ENCODE results near the gene KLK14.

Gene KLK14

GRCh38 chr19:51093101-51093500 lies 10.4 kb upstream of the KLK14 start:
- no peak for TF ChIP-seq CTCF (conservative IDR thresholded peaks at IDR 0.05)
- peak overlapping the region; percentile 63 for H3K27ac ChIP-seq

DNA sequence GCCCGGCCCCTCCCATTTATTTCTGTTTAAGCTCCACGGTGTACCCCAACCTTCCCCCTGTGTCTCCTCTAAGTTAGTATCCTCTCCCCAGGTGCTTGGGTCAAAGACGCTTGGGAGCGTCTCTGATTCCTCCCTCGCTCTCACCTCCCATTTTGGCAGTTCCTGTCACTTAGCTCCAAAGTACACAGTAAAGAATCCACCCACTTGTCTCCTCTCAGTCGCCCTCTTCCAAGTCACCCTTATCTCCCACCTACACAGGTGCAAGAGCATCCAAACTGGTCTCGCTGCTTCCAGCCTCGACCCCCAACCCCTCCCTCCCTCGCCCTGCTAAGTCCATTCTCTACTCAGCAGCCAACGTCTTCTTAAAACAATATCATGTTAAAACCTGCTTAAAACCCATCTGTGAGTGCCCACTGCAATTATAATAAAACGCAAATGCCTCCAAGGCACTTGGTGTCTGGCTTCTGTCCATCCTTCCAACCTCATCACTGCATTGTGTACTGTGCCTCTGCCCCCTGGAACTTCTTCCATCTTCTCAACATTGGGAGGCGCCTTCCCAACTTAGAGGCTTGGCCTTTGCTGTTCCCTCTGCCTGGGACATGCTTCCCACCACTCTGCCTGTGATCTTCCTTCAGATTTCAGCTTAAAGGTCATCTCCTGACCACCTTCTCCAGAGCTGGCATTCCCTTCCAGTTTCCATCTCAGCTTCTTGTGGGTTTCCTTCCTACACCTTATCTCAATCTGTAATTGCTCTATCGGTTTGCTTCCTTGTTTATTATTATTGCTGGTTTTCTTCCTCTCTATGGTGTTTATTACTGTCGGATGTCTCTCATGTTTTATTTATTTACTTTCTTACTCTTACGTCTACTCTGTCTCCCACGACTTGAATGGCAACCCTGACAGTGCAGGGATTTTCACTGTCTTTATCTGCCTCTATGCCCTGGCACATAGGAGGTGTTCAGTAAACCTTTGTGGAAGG lies 9.5 kb upstream of the KLK14 start:
- H3K27ac ChIP-seq: peak overlapping the region; percentile 63
- TF ChIP-seq CTCF (conservative IDR thresholded peaks at IDR 0.05): no peak

DNA sequence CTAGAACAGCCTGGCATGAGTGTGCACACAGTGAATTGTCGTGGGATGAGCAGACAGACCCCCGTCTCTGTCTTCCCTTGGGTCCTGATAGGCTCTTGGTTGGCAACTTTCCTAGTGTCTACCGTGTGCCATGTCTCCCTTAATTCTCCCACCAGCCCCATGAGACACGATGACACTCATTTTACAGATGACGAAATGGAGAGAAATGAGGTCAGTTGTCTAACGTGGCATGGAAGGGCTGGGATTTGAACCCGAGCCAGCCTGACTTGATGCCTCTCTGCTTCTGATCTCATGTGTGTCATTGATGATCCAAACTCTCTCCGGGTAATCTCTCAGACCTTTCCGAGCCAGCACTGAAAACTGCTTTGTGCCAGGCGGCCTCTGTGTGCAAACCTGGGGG lies 8.4 kb upstream of the KLK14 start:
- TF ChIP-seq CTCF (conservative IDR thresholded peaks at IDR 0.05): no peak
- peak overlapping the region; percentile 63; the same call in 1 of the 2 replicates for H3K27ac ChIP-seq

- no peak overlapping the region for H3K27ac ChIP-seq
- TF ChIP-seq CTCF (conservative IDR thresholded peaks at IDR 0.05): no peak
These were observed 7.8 kb upstream of the KLK14 start for GRCh38 chr19:51090471-51090870.

GRCh38 chr19:51089786-51090185 lies 7.1 kb upstream of the KLK14 start:
- no peak for TF ChIP-seq CTCF (conservative IDR thresholded peaks at IDR 0.05)
- no peak overlapping the region for H3K27ac ChIP-seq

- no peak for TF ChIP-seq CTCF (conservative IDR thresholded peaks at IDR 0.05)
- H3K27ac ChIP-seq: no peak overlapping the region
These were observed 3.6 kb upstream of the KLK14 start for GRCh38 chr19:51086153-51086850.

DNA sequence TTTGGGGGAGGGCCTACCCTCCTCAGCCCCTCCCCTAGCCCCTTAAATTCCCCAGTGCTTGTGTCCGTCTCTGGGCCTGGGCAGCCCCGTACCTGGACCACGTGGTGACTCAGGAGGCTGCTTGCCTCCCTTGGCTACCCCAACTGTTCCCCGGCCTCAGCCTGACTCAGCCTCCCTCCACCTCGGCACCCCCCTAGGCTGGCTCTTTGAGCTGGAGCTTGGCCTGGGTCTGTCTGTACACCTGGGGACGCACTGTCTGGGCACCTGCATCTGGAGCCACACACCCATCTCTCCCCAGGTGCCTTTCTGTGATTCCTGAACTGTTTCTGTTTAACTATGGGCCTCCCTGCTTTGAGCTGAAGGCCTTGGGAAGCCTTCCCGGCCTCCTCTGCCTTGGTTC lies 1.8 kb upstream of the KLK14 start:
- no peak overlapping the region for H3K27ac ChIP-seq
- TF ChIP-seq CTCF (conservative IDR thresholded peaks at IDR 0.05): no peak

Measured in VCaP (cell line).